ENCODE data around the gene FAF1.
"Not testable (repeated sequence)": the region's sequence is repeated elsewhere in the genome, so short reads cannot be mapped to it uniquely, and the experiment has no call there.

Gene FAF1

DNA sequence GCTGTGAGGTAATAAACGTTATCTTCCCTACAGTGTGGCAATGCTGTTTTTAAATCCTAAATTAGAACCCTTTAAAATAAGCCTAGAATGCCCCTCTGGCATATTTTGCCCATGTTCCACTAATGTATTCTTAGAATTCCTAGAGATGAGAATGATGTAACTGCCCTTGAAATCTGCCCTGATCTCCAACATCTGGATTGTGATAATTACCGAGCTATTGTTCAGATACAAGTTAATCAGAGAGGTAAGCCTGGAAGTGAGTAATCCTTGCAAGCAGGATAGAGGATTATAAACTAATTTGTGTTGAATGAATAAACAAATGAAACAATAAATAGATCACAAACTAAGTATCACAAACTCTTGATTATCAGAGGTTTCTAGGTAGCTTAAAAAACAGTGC, 429.0 kb downstream of the FAF1 start:
- Histone ChIP-seq H3K18ac (ENCODE audit: low read length) (no peak overlapping the region), H3K4me2 (ENCODE audit: low read length) (no peak overlapping the region), H3K27me3 (ENCODE audit: insufficient read depth, low read length) (no peaks in the 10 kb centered on the region), H2BK120ac (ENCODE audit: insufficient read depth, low read length, poor library complexity) (no peak overlapping the region), H4K12ac (ENCODE audit: low read depth, low read length) (no peak overlapping the region), H3K9ac (ENCODE audit: low read length) (no peak overlapping the region), H3K4me1 (ENCODE audit: control insufficient read depth in 1 of 2, insufficient read depth in 2 of 2, low read length in 2 of 2) (no peaks in the 10 kb centered on the region), H3K27ac (ENCODE audit: low read depth, low read length) (no peak overlapping the region), H3K79me2 (ENCODE audit: control insufficient read depth, insufficient read depth, low read length, poor library complexity) (no peaks in the 10 kb centered on the region), H3K14ac (ENCODE audit: low read length) (no peak overlapping the region), H2BK12ac (ENCODE audit: low read length) (no peak overlapping the region), H3K9me3 (ENCODE audit: insufficient read depth, low read depth, low read length) (no peaks in the 10 kb centered on the region), H3K23ac (ENCODE audit: low read length) (no peak overlapping the region), H2AK5ac (ENCODE audit: low read length) (no peak overlapping the region), H4K8ac (ENCODE audit: low read depth, low read length) (no peak overlapping the region), H3K79me1 (ENCODE audit: low read length) (no peaks in the 10 kb centered on the region), H2AFZ (ENCODE audit: insufficient read depth, low read length, poor library complexity) (no peak overlapping the region), H3K4ac (ENCODE audit: low read depth, low read length) (no peak overlapping the region), H3K4me3 (ENCODE audit: low read depth, low read length) (no peak overlapping the region), H4K91ac (ENCODE audit: low read depth, low read length) (no peak overlapping the region), H2BK5ac (ENCODE audit: low read depth, low read length, poor library complexity) (no peak overlapping the region), H3K36me3 (ENCODE audit: control insufficient read depth in 1 of 2, insufficient read depth in 2 of 2, low read length in 2 of 2) (no peaks in the 10 kb centered on the region)
- WGBS (ENCODE audit: extremely low coverage, insufficient coverage, insufficient read length): no CpG with 5 or more reads among the region's 2 CpGs
- DNase-seq: peak in 1 of 2 donors; percentile 4

DNA sequence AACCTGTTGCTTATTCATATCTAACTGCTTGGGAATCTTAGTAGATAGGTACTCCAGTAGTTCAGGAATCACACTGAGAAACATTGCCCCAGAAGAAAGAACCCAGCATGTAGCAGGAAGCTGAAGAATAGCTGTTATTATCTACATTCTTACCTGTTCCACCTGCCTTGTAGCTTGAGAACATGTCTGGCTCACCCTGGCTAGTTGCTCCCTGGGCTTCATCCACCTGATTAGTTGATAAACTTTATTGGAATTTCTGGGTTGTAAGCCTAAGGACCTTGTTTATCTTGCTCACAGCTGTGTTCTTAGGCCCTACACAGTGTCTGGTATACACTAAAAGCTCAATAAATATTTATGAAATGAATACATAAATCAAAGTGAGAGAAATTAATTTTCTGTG, 430.6 kb downstream of the FAF1 start:
- Histone ChIP-seq H2AK5ac (ENCODE audit: low read length) (no peak overlapping the region), H2AFZ (ENCODE audit: insufficient read depth, low read length, poor library complexity) (no peak overlapping the region), H3K79me1 (ENCODE audit: low read length) (no peaks in the 10 kb centered on the region), H4K12ac (ENCODE audit: low read depth, low read length) (no peak overlapping the region), H3K4ac (ENCODE audit: low read depth, low read length) (no peak overlapping the region), H3K9ac (ENCODE audit: low read length) (no peak overlapping the region), H2BK12ac (ENCODE audit: low read length) (no peak overlapping the region), H3K4me1 (ENCODE audit: control insufficient read depth in 1 of 2, insufficient read depth in 2 of 2, low read length in 2 of 2) (no peaks in the 10 kb centered on the region), H3K36me3 (ENCODE audit: control insufficient read depth in 1 of 2, insufficient read depth in 2 of 2, low read length in 2 of 2) (no peaks in the 10 kb centered on the region), H4K91ac (ENCODE audit: low read depth, low read length) (no peak overlapping the region), H3K27ac (ENCODE audit: low read depth, low read length) (no peak overlapping the region), H3K14ac (ENCODE audit: low read length) (no peak overlapping the region), H3K27me3 (ENCODE audit: insufficient read depth, low read length) (no peaks in the 10 kb centered on the region), H4K8ac (ENCODE audit: low read depth, low read length) (no peak overlapping the region), H3K18ac (ENCODE audit: low read length) (no peak overlapping the region), H3K79me2 (ENCODE audit: control insufficient read depth, insufficient read depth, low read length, poor library complexity) (no peaks in the 10 kb centered on the region), H2BK5ac (ENCODE audit: low read depth, low read length, poor library complexity) (no peak overlapping the region), H3K4me2 (ENCODE audit: low read length) (no peak overlapping the region), H3K9me3 (ENCODE audit: insufficient read depth, low read depth, low read length) (no peaks in the 10 kb centered on the region), H3K23ac (ENCODE audit: low read length) (no peak overlapping the region), H2BK120ac (ENCODE audit: insufficient read depth, low read length, poor library complexity) (no peak overlapping the region), H3K4me3 (ENCODE audit: low read depth, low read length) (no peak overlapping the region)
- no peak for DNase-seq

DNA sequence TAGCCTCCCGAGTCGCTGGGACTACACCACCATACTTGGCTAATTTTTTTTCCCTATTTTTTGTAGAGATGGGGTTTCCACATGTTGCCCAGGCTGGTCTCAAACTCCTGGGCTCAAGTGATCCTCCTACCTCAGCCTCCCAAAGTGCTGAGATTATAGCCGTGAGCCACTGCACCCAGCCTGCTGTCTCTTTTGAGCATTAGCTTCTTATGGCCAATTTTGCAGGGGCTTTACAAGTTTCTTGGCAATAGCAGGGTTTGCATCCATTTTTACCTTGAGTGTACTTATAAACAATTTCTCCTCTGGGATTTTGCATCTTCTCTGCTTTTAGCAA, 432.1 kb downstream of the FAF1 start:
- H3K23ac ChIP-seq (ENCODE audit: low read length); H3K4me1 ChIP-seq (ENCODE audit: control insufficient read depth in 1 of 2, insufficient read depth in 2 of 2, low read length in 2 of 2); H3K14ac ChIP-seq (ENCODE audit: low read length); H3K36me3 ChIP-seq (ENCODE audit: control insufficient read depth in 1 of 2, insufficient read depth in 2 of 2, low read length in 2 of 2); H3K27ac ChIP-seq (ENCODE audit: low read depth, low read length); H2AFZ ChIP-seq (ENCODE audit: insufficient read depth, low read length, poor library complexity); H3K79me1 ChIP-seq (ENCODE audit: low read length); H2BK5ac ChIP-seq (ENCODE audit: low read depth, low read length, poor library complexity); H3K18ac ChIP-seq (ENCODE audit: low read length); H3K27me3 ChIP-seq (ENCODE audit: insufficient read depth, low read length); H2BK12ac ChIP-seq (ENCODE audit: low read length); H3K4me2 ChIP-seq (ENCODE audit: low read length); H3K4me3 ChIP-seq (ENCODE audit: low read depth, low read length); H2AK5ac ChIP-seq (ENCODE audit: low read length); H3K9ac ChIP-seq (ENCODE audit: low read length); H3K4ac ChIP-seq (ENCODE audit: low read depth, low read length); DNase-seq; H4K91ac ChIP-seq (ENCODE audit: low read depth, low read length); H3K79me2 ChIP-seq (ENCODE audit: control insufficient read depth, insufficient read depth, low read length, poor library complexity); H2BK120ac ChIP-seq (ENCODE audit: insufficient read depth, low read length, poor library complexity); H3K9me3 ChIP-seq (ENCODE audit: insufficient read depth, low read depth, low read length); H4K12ac ChIP-seq (ENCODE audit: low read depth, low read length); H4K8ac ChIP-seq (ENCODE audit: low read depth, low read length): not testable (repeated sequence)
- no CpG with 5 or more reads among the region's 3 CpGs for WGBS (ENCODE audit: extremely low coverage, insufficient coverage, insufficient read length)

DNA sequence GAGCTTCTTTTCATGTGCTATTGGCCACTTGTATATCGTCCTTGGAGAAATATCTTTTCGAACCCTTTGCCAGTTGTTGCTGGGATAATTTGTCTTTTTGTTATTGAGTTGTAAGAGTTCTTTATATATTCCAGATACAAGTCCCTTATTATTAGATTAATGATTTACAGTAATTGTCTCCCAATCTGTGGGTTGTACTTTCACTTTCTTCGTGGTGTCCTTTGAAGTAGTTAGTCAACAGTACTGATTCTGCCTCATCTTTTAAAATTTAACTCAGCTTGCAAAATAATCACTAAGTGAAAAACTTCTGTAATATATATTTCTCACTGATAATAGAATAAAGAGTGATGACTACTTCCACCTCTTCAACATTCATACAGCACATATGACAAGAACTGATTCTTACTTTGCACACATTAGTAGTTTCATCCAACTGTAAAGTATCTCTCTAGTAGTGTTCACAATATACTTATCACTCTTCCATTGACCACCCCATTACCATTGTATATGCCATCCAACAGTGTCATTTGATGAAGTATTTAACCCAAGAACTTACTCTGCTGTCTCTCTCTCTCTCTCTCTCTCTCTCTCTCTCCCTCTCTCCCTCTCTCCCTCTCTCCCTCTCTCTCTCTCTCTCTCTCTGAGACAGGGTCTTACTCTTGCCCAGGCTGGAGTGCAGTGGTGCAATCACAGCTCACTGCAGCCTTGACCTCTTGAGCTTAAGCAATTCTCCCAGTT, 432.6 kb downstream of the FAF1 start:
- no peak for DNase-seq
- H4K91ac ChIP-seq (ENCODE audit: low read depth, low read length): no peak overlapping the region
- H3K18ac ChIP-seq (ENCODE audit: low read length): no peak overlapping the region
- no peak overlapping the region for H2BK5ac ChIP-seq (ENCODE audit: low read depth, low read length, poor library complexity)
- H3K27me3 ChIP-seq (ENCODE audit: insufficient read depth, low read length): no peaks in the 10 kb centered on the region
- no peak overlapping the region for H2BK120ac ChIP-seq (ENCODE audit: insufficient read depth, low read length, poor library complexity)
- no peak overlapping the region for H3K4ac ChIP-seq (ENCODE audit: low read depth, low read length)
- H3K79me2 ChIP-seq (ENCODE audit: control insufficient read depth, insufficient read depth, low read length, poor library complexity): no peaks in the 10 kb centered on the region
- no peak overlapping the region for H3K4me3 ChIP-seq (ENCODE audit: low read depth, low read length)
- H3K14ac ChIP-seq (ENCODE audit: low read length): no peak overlapping the region
- H2AK5ac ChIP-seq (ENCODE audit: low read length): no peak overlapping the region
- no peak overlapping the region for H3K9ac ChIP-seq (ENCODE audit: low read length)
- H3K4me2 ChIP-seq (ENCODE audit: low read length): no peak overlapping the region
- H2AFZ ChIP-seq (ENCODE audit: insufficient read depth, low read length, poor library complexity): no peak overlapping the region
- H3K9me3 ChIP-seq (ENCODE audit: insufficient read depth, low read depth, low read length): no peaks in the 10 kb centered on the region
- H3K36me3 ChIP-seq (ENCODE audit: control insufficient read depth in 1 of 2, insufficient read depth in 2 of 2, low read length in 2 of 2): no peaks in the 10 kb centered on the region
- H3K4me1 ChIP-seq (ENCODE audit: control insufficient read depth in 1 of 2, insufficient read depth in 2 of 2, low read length in 2 of 2): no peaks in the 10 kb centered on the region
- H3K79me1 ChIP-seq (ENCODE audit: low read length): no peaks in the 10 kb centered on the region
- WGBS (ENCODE audit: extremely low coverage, insufficient coverage, insufficient read length): no CpG with 5 or more reads among the region's 3 CpGs
- H3K27ac ChIP-seq (ENCODE audit: low read depth, low read length): no peak overlapping the region
- H3K23ac ChIP-seq (ENCODE audit: low read length): no peak overlapping the region
- no peak overlapping the region for H4K12ac ChIP-seq (ENCODE audit: low read depth, low read length)
- H4K8ac ChIP-seq (ENCODE audit: low read depth, low read length): no peak overlapping the region
- no peak overlapping the region for H2BK12ac ChIP-seq (ENCODE audit: low read length)
